ENCODE results near the gene INVS. TPM values are rescaled to one million over a fixed set of nuclear protein-coding genes. Genes with fewer than 3 reads are reported as not detected.

INVS gene
- total RNA-seq, 6 donors from 2014 or later = 14.7 to 43.0 (median 23.3) TPM

- no peak for DNase-seq
- WGBS, 2 donors = 75 to 78% methylated on average over 3 of the region's 3 CpGs
- peaks cover 28 to 53% (median 30%) of the 10 kb centered on the region in 4 donors for H3K4me1 ChIP-seq
Measured at GRCh38 chr9:100096378-100096916, 2.6 kb upstream of the INVS start.

GRCh38 chr9:100098046-100098886, 777 bp upstream of the INVS start:
- DNase-seq = peak in 1 of 2 donors; percentile 88
- Histone ChIP-seq H3K27ac (peak overlapping the region; percentile 91 to 96 (median 95)), H3K4me3 (peak overlapping the region; percentile 83 to 93 (median 92)), H3K27me3 (no peaks in the 10 kb centered on the region), H3K4me1 (peaks cover 28 to 50% (median 29%) of the 10 kb centered on the region in 4 donors), H3K9me3 (no peaks in the 10 kb centered on the region), H3K36me3 (peaks cover 0 to 5% (median 2%) of the 10 kb centered on the region in 4 donors)
- WGBS, 2 donors = 2% methylated on average over 36 to 37 of the region's 37 CpGs
- TF ChIP-seq POLR2A (IDR thresholded peaks at IDR 0.05) (no peak), POLR2AphosphoS5 (IDR thresholded peaks at IDR 0.05) (no peak), CTCF (IDR thresholded peaks at IDR 0.05) (no peak), EP300 (IDR thresholded peaks at IDR 0.05) (no peak)
- ATAC-seq (ENCODE audit: low FRiP score in 2 of 2) = peak; percentile 61 to 80

More at GRCh38 chr9:100096378-100096916, 2.6 kb upstream of the INVS start:
- Histone ChIP-seq H3K27me3 (no peaks in the 10 kb centered on the region), H3K27ac (no peak overlapping the region), H3K9me3 (no peaks in the 10 kb centered on the region), H3K4me3 (no peak overlapping the region), H3K36me3 (peaks cover 0 to 2% (median 0%) of the 10 kb centered on the region in 4 donors)
- ATAC-seq (ENCODE audit: low FRiP score in 2 of 2) = no peak
- no peak for TF ChIP-seq EP300 (IDR thresholded peaks at IDR 0.05)
- no peak for TF ChIP-seq POLR2AphosphoS5 (IDR thresholded peaks at IDR 0.05)
- no peak for TF ChIP-seq POLR2A (IDR thresholded peaks at IDR 0.05)
- no peak for TF ChIP-seq CTCF (IDR thresholded peaks at IDR 0.05)

- no peaks in the 10 kb centered on the region for H3K9me3 ChIP-seq
- peak overlapping the region; percentile 83 to 93 (median 88) for H3K4me3 ChIP-seq
- peaks cover 28 to 39% (median 29%) of the 10 kb centered on the region in 4 donors for H3K4me1 ChIP-seq
- WGBS, 2 donors = 6 to 15% methylated on average over 10 of the region's 10 CpGs
- TF ChIP-seq POLR2A (IDR thresholded peaks at IDR 0.05) (no peak), POLR2AphosphoS5 (IDR thresholded peaks at IDR 0.05) (no peak), EP300 (IDR thresholded peaks at IDR 0.05) (no peak)
- peak overlapping the region; percentile 91 to 96 (median 95) for H3K27ac ChIP-seq
- H3K27me3 ChIP-seq = no peaks in the 10 kb centered on the region
- DNase-seq = peak in 1 of 2 donors; percentile 75
- ATAC-seq (ENCODE audit: low FRiP score in 2 of 2) = peak in 1 of 2 donors; percentile 30
- peaks cover 0 to 13% (median 10%) of the 10 kb centered on the region in 4 donors for H3K36me3 ChIP-seq
Measured at GRCh38 chr9:100099722-100100042, 639 bp downstream of the INVS start.

- peak overlapping the region; percentile 91 to 96 (median 95) for H3K27ac ChIP-seq
- H3K27me3 ChIP-seq = no peaks in the 10 kb centered on the region
- 75 to 81% methylated on average over 2 of the region's 2 CpGs for whole genome bisulfite sequencing, 2 donors
- DNase-seq = no peak
- peaks cover 0 to 18% (median 13%) of the 10 kb centered on the region in 4 donors for H3K36me3 ChIP-seq
- H3K4me3 ChIP-seq = peak overlapping the region in 3 of 4 donors; percentile 83 to 93 (median 90)
- TF ChIP-seq CTCF (IDR thresholded peaks at IDR 0.05) (no peak), EP300 (IDR thresholded peaks at IDR 0.05) (no peak), POLR2A (IDR thresholded peaks at IDR 0.05) (no peak), POLR2AphosphoS5 (IDR thresholded peaks at IDR 0.05) (no peak)
- no peaks in the 10 kb centered on the region for H3K9me3 ChIP-seq
- ATAC-seq (ENCODE audit: low FRiP score in 2 of 2) = no peak
- H3K4me1 ChIP-seq = peaks cover 28 to 39% (median 28%) of the 10 kb centered on the region in 4 donors
Measured at GRCh38 chr9:100100146-100100667, 1.2 kb downstream of the INVS start.

- Histone ChIP-seq H3K36me3 (peaks cover 0 to 31% (median 19%) of the 10 kb centered on the region in 4 donors), H3K27me3 (no peaks in the 10 kb centered on the region), H3K27ac (no peak overlapping the region), H3K4me1 (peaks cover 18 to 27% (median 21%) of the 10 kb centered on the region in 4 donors), H3K9me3 (no peaks in the 10 kb centered on the region), H3K4me3 (no peak overlapping the region)
- ATAC-seq (ENCODE audit: low FRiP score in 2 of 2) (no peak), DNase-seq (no peak)
- 90 to 92% methylated on average over 6 of the region's 6 CpGs for WGBS, 2 donors
- TF ChIP-seq POLR2AphosphoS5 (IDR thresholded peaks at IDR 0.05) = no peak
- no peak for TF ChIP-seq EP300 (IDR thresholded peaks at IDR 0.05)
- no peak for TF ChIP-seq CTCF (IDR thresholded peaks at IDR 0.05)
- no peak for TF ChIP-seq POLR2A (IDR thresholded peaks at IDR 0.05)
Measured at GRCh38 chr9:100101608-100102007, 2.6 kb downstream of the INVS start.

Measured in upper lobe of left lung (tissue), 6 donors.